Measurements from ENCODE around the gene BCAS4.
A peak's percentile ranks its signal among the peaks of the same experiment; 100 is the strongest.

The BCAS4 gene

DNA sequence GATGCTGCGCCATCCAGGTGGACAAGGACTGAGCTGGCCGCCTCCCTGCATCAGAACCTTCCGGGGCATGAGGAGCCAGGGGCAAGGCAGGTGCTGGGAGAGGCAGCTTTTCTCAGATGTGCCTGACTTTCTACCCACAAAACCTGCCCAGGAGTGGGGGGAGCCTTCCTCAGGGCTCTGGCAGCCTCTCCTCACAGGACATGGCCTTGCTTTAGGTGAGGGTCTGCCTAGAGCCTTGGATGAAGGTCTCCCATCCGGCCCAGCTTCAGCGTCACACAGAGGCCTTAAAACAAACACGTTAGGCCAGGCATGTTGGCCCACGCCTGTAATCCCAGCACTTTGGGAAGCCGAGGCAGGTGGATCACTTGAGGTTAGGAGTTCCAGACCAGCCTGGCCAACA, 7.4 kb downstream of the BCAS4 start:
- peaks cover 18% of the 10 kb centered on the region for H3K36me3 Mint-ChIP-seq
- no peaks in the 10 kb centered on the region for H3K9me3 Mint-ChIP-seq
- no peak for ATAC-seq
- no peaks in the 10 kb centered on the region for H3K27me3 Mint-ChIP-seq
- peaks cover 71% of the 10 kb centered on the region for H3K4me1 Mint-ChIP-seq
- H3K4me3 Mint-ChIP-seq = no peak overlapping the region
- H3K27ac Mint-ChIP-seq = peak overlapping the region; percentile 60

DNA sequence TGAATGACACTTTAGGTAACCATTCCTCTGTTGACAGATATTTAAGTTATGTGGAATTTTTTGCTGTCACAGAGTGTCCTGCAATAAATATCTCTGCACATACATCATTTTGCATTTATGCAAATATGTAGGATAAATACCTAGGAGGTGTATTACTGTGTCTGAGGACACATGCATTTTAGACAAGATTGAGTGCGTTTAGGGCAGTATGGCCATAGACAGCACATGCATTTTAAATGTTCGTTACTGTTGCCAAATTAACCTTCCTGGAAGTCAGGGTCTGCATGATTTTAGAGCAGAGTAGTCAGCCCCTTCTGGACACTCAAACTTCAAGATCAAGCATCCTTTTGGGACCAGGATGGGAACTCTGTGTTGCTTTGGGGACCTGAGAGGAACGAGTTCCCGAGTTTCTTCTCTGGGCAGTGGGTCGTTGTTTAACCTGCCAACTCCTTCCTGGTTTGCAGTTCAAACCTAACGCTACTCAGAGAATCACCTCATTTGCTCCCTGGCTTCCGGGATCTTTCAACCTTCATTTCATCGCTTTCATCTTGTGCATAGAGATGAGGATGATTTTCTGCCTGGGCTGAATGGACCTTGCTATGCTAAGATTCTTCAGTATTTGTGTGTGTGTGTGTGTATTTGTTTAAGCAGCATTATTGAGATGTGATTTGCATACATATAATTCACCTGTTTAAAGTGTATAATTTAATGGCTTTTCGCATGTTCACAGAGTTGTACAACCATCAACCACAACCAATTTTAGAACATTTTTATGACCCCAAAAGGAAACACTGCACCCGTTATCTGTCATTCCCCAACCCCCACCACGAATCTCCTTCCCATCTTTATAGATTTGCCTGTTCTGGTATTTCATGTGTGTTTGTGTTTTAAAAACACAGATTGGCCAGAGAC, 9.8 kb downstream of the BCAS4 start:
- Mint-ChIP-seq H3K27me3 (no peaks in the 10 kb centered on the region), H3K9me3 (peaks cover 3% of the 10 kb centered on the region), H3K27ac (peak overlapping the region; percentile 60), H3K4me1 (peaks cover 72% of the 10 kb centered on the region), H3K4me3 (peak overlapping the region; percentile 45), H3K36me3 (peaks cover 18% of the 10 kb centered on the region)
- ATAC-seq = peak; percentile 40

DNA sequence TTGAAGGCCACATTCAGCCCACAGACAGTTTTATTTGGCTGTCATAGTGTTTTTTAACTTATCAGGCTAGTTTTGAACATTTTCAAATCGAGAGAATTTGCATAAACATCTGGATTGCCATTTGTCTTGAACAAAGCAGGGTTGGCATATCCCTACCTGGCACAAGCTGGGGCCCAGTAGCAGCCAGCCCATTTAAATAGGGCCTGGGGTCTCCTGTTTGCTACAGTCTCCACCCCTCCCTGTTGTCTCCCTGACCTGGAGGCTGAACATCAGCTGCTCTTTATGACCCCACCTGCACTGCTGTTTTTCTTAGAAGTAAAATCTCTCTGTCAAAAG, 10.5 kb downstream of the BCAS4 start:
- Mint-ChIP-seq H3K4me3 (peak overlapping the region; percentile 45), H3K27ac (peak overlapping the region; percentile 60), H3K27me3 (no peaks in the 10 kb centered on the region), H3K4me1 (peaks cover 72% of the 10 kb centered on the region), H3K9me3 (peaks cover 4% of the 10 kb centered on the region), H3K36me3 (peaks cover 19% of the 10 kb centered on the region)
- ATAC-seq = no peak

DNA sequence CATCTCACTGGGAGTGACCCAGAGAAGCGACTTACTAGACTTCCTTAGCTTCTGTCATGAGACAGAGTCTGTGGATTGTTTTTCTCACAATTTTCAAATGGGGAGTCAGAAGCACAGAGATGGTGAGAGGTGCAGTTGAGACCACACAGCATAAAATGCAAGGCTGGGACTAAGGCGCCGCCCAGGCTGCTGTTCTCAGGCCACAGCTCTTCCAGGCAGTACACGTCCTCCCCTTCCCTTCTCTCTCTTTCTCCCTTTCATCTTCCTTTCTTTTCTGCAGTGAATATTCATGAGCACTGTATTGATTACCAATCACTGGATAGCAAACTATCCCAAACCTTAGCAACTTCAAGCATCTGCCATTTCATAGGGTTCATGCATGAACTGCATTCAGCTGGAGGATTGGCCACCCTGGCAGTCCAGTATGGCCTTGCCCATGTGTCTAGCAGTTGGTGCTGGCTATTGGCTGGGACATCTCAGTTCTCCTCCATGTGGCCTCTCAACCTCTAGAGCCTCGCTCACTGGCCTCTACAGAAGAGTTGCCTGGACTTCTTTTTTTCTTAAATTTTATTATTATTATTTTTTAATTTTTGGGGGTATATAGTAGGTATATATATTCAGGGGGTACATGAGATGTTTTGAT, 11.4 kb downstream of the BCAS4 start:
- no peak overlapping the region for H3K4me3 Mint-ChIP-seq
- H3K9me3 Mint-ChIP-seq = peaks cover 8% of the 10 kb centered on the region

DNA sequence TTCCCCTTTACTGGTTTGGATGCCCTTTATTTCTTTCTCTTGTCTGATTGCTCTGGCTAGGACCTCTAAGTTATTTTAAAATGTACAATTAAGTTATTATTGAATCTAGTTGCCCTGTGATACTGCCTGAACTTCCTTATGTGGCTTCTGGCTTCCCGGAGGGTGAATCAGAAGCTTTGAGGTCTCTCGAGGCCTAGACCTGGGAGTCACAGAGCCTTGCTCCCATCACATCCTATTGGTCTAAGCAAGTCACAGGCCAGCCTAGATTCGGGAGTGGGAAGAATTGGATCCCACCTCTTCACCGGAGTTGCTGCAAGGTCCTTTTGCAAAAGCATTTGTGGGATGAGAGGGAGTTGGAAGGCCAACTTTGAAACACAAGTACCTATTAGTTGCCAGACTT, 15.2 kb downstream of the BCAS4 start:
- Mint-ChIP-seq H3K27ac (peak overlapping the region; percentile 95), H3K4me3 (peak overlapping the region; percentile 21), H3K9me3 (peaks cover 8% of the 10 kb centered on the region), H3K4me1 (peaks cover 75% of the 10 kb centered on the region), H3K27me3 (no peaks in the 10 kb centered on the region), H3K36me3 (peaks cover 25% of the 10 kb centered on the region)
- ATAC-seq = no peak

More for the DNA sequence above, 11.4 kb downstream of the BCAS4 start:
- H3K27ac Mint-ChIP-seq = peak overlapping the region; percentile 60
- H3K4me1 Mint-ChIP-seq = peaks cover 76% of the 10 kb centered on the region
- no peaks in the 10 kb centered on the region for H3K27me3 Mint-ChIP-seq
- ATAC-seq = no peak
- H3K36me3 Mint-ChIP-seq = peaks cover 26% of the 10 kb centered on the region

DNA sequence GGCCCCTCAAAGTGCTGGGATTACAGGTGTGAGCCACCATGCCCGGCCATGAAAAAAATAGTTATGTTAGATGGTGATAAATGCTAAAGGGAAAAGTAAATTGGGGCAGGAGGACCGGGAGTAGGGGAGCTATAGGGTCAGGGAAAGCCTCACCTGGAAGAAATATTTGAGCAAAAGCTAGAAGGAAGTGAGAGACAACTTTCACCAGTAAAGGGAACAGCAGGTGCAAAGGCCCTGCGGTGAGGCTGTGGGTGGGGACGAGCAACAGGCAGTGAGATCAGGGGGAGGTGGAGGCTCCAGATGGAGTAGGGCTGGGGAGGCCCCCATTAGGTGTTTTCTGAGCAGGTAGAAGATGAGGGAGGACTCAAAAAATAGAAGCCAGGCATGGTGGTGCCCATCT, 16.0 kb downstream of the BCAS4 start:
- Mint-ChIP-seq H3K36me3 (peaks cover 25% of the 10 kb centered on the region), H3K9me3 (peaks cover 8% of the 10 kb centered on the region), H3K4me3 (peak overlapping the region; percentile 48), H3K27me3 (no peaks in the 10 kb centered on the region), H3K27ac (peak overlapping the region; percentile 95), H3K4me1 (peaks cover 75% of the 10 kb centered on the region)
- peak; percentile 60 for ATAC-seq

DNA sequence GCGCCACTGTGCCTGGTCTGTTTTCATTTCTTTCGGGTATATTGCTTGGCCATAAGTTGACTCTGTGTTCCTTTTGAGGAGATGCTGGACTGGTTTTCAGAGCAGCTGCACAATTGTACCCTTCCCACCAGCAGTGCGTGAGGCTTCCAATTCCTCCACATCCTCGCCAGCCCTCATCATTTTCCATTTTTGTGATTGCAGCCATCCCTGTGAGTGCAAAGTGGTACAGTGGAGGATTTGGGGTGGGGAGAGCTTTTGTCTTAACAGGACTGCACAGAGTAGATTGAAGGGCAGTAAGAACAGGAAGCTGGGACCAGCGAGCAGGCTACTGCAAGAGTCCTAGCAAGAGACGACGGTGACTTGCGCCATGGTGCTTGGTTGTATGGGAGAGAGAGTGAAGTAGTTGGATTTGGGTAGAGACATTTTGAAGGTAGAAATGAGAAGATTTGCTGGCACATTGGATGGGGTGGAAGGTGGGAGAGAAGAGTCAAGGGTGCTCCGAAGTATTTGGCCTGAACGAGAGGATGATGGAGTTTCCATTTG, 18.3 kb downstream of the BCAS4 start:
- Mint-ChIP-seq H3K9me3 (peaks cover 8% of the 10 kb centered on the region), H3K4me1 (peaks cover 84% of the 10 kb centered on the region), H3K36me3 (peaks cover 31% of the 10 kb centered on the region), H3K4me3 (peak overlapping the region; percentile 15), H3K27ac (peak overlapping the region; percentile 95), H3K27me3 (no peaks in the 10 kb centered on the region)
- no peak for ATAC-seq

DNA sequence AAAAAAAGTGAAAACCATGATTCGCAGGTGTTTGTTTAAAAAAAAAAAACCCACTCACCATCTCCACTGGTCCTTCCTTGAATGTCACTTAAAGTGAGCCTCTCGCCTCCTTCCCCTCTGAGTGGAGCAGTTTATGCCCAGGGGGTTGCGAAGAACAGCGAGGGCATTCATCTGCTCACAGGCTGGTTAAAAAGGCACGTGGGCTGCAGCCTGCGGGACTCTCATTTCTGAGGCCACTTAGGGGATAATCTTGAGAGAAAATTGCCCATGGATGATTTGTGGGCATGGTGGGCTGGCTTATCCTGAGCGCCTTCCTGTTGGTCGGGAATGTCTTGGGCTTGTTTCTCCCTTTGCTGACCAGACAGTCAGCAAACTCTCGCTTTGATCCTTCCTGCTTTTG, 18.9 kb downstream of the BCAS4 start:
- peaks cover 84% of the 10 kb centered on the region for H3K4me1 Mint-ChIP-seq
- H3K9me3 Mint-ChIP-seq = peaks cover 8% of the 10 kb centered on the region
- peak overlapping the region; percentile 95 for H3K27ac Mint-ChIP-seq
- H3K4me3 Mint-ChIP-seq = peak overlapping the region; percentile 14
- no peak for ATAC-seq
- H3K36me3 Mint-ChIP-seq = peaks cover 37% of the 10 kb centered on the region
- no peaks in the 10 kb centered on the region for H3K27me3 Mint-ChIP-seq

DNA sequence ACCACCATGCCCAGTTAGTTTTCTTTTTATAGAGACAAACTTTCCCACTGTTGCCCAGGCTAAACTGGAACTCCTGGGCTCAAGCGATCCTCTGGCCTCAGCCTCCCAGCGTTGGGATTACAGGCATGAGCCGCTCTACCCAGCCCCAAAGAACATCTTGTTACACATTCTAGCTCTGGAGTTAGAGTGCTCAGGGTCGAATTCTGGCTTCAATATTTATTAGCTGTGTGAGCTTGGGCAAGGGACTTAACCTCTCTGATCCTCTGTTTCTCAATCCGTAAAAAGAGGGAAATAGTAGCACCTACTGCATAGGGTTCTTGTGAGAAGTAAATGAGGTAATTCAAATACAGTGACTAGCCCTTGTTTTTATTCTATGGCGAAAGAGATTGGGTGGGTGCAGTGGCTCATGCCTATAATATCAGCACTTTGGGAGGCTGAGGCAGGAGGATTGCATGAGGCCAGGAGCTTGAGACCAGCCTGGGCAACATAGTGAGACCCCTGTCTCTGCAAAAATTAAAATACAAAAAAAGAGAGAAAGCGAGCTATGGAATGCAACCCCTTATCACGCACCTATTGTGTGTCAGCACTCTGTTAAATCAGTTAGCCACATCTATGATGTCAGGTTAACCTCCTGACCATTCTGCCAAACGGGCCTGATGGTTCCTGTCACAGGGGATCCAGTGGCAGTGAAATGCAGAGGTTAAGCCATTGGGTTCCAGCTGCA, 19.7 kb downstream of the BCAS4 start:
- Mint-ChIP-seq H3K4me3 (peak overlapping the region; percentile 76), H3K4me1 (peaks cover 89% of the 10 kb centered on the region)

DNA sequence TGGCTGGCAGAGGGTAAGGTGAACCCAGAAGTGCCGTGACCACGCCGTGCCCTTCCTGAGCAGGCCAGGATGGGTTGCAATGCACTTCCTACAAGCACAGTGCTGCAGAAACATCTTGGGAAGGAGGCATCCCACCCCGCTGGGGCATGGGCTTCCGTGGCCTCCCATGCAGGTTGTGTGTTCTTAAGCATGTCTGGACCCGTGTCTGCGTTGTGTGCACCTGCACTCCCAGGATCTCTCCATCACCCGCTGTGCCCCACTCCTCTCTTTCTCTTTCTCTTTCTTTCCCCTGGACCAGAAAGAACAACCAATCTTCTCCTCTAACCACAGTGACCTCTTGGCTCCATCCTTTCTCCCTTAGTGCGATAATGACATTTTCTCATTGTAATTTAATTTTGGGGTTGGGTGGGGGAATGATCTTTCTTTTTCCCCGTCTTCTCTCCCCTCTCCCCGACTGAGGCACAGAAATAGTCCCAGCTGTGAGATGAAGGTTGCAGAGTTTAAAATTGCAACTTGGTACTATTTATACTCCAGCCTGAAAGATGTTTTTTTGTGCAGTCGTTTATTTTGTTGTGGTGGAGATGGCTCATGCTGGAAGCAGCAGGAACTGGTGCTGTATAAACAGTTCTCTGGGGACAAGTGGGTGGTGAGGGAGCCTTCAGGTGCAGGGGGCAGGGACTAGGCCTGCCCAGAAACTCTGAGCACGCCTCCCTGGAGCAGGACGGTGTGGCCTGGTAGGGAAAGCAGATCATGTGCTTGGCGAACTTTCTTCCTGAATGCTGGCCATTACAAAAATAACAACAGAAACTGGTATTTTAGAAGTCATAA, 20.5 kb downstream of the BCAS4 start:
- peak overlapping the region; percentile 95 for H3K27ac Mint-ChIP-seq
- no peaks in the 10 kb centered on the region for H3K27me3 Mint-ChIP-seq
- ATAC-seq = peak; percentile 80
- peaks cover 35% of the 10 kb centered on the region for H3K36me3 Mint-ChIP-seq
- peaks cover 4% of the 10 kb centered on the region for H3K9me3 Mint-ChIP-seq
- peaks cover 89% of the 10 kb centered on the region for H3K4me1 Mint-ChIP-seq
- peak overlapping the region; percentile 76 for H3K4me3 Mint-ChIP-seq

More for the DNA sequence above, 19.7 kb downstream of the BCAS4 start:
- Mint-ChIP-seq H3K36me3 (peaks cover 34% of the 10 kb centered on the region), H3K27me3 (no peaks in the 10 kb centered on the region), H3K9me3 (peaks cover 6% of the 10 kb centered on the region), H3K27ac (peak overlapping the region; percentile 95)
- ATAC-seq = no peak

DNA sequence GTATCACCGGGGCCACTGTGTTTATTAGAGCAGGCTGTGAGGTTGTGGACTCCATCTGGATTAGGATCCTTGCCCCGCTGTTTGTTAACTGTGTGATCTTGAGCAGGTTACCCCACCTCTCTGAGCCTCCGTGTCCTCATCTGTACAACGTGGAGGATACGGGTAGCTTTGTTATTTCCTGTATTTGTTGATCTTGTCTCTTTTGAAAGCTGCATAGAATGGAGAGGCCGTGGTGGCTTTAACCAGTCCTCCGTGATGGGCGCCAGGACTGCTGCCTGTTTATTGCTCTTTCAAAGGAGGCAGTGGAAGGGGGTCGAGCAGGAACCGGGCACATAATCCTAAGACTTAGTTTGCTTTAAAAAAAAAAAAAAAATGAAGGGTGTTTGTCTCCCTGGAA, 22.9 kb downstream of the BCAS4 start:
- ATAC-seq = no peak
- H3K4me1 Mint-ChIP-seq = peaks cover 94% of the 10 kb centered on the region
- H3K36me3 Mint-ChIP-seq = peaks cover 29% of the 10 kb centered on the region
- H3K4me3 Mint-ChIP-seq = peak overlapping the region; percentile 50
- no peaks in the 10 kb centered on the region for H3K27me3 Mint-ChIP-seq
- no peaks in the 10 kb centered on the region for H3K9me3 Mint-ChIP-seq
- peak overlapping the region; percentile 95 for H3K27ac Mint-ChIP-seq

DNA sequence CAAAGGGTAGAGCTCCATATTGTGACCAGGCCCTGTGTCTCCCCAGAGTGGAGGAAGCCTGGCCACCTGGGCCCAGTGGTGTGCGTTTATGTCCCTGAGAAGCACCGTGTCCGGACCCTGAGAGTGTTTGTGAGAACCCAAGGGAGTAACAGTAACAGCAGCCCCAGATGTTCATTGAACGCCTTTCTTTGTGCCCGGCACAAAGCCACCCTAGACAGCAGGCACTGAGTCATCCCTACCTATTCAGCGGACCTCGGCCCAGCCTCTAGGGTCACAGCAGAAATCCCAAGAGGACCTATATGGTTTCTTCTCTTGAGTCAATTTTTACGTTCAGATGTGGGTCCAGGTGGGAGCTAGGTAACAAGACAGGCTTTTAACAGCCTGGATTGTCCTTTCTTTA, 24.5 kb downstream of the BCAS4 start:
- Mint-ChIP-seq H3K4me1 (peaks cover 82% of the 10 kb centered on the region), H3K9me3 (no peaks in the 10 kb centered on the region), H3K27me3 (no peaks in the 10 kb centered on the region), H3K36me3 (peaks cover 32% of the 10 kb centered on the region), H3K4me3 (peak overlapping the region; percentile 58), H3K27ac (peak overlapping the region; percentile 95)
- ATAC-seq = peak; percentile 73

DNA sequence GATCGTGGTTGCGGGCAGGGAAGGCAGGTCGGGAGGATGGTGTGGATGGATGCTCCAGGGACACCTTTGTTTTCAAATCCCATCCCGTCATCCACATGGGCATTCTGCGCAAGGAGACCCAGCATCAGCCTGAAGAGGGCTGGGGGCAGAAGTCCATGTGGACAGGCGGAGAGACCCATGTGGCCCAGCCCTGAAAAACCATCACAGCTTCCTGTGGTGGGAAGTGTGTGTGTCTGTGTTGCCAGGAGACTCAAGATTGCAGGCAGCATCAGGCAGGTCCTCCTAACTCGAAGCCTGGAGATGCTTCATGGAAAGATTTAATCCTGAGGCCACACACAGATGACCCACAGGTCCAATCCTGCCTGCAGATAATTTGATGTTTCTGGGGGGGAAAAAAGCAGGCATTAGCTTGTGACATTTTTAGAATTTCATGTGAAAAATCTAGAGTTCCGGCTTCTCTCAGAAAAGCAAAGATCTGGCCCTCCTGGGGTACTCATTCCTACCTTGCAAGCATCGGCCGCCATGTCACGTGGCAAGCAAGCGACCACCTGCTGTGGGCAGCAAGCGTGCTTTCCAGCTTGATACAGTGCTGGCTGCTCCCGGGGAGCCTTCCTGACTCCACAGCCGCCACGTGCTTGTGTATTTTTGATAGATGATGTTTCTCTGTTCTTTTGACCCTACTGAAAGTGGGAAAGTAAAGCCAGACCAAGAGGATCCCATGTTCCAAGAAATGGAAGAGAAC, 25.8 kb downstream of the BCAS4 start:
- Mint-ChIP-seq H3K4me3 (peak overlapping the region; percentile 58), H3K4me1 (peaks cover 76% of the 10 kb centered on the region), H3K27me3 (no peaks in the 10 kb centered on the region), H3K27ac (peak overlapping the region; percentile 95), H3K36me3 (peaks cover 35% of the 10 kb centered on the region), H3K9me3 (no peaks in the 10 kb centered on the region)
- ATAC-seq = no peak

Measured in stimulated activated memory B cell treated with anti-CD40 and anti-IgM and Interleukin-4, amounts not matched to agents 10 μg/mL and 1 μg/mL and 100 μg/mL, for 72 hours (primary cell).